Measurements from ENCODE around the gene PPP1R10.

Gene PPP1R10

GRCh38 chr6:30568245-30568644, 48.8 kb downstream of the PPP1R10 start:
- Histone ChIP-seq H3F3A (ENCODE audit: control insufficient read depth, insufficient read depth) (peaks cover 3% of the 10 kb centered on the region), H3K27ac (ENCODE audit: low read depth, low read length) (no peak overlapping the region), H4K20me1 (ENCODE audit: control insufficient read depth, insufficient read depth, low read depth, low read length) (peaks cover 14% of the 10 kb centered on the region; the same call in 1 of the 2 replicates), H3K4me1 (ENCODE audit: control insufficient read depth, low read length) (peaks cover 28% of the 10 kb centered on the region), H3K79me2 (ENCODE audit: control insufficient read depth, low read length) (peaks cover 23% of the 10 kb centered on the region), H3K9me3 (ENCODE audit: control insufficient read depth, insufficient read depth, low read length) (no peaks in the 10 kb centered on the region), H3K27me3 (ENCODE audit: control insufficient read depth, low read length) (no peaks in the 10 kb centered on the region), H3K4me2 (ENCODE audit: low read length) (no peak overlapping the region), H3K4me3 (ENCODE audit: low read length) (no peak overlapping the region), H3K36me3 (ENCODE audit: control insufficient read depth, low read length) (peaks cover 14% of the 10 kb centered on the region), H3K9me2 (replicated peaks; ENCODE audit: control insufficient read depth, low read length) (no peaks in the 10 kb centered on the region)
- TF ChIP-seq EZH2phosphoT487 (IDR thresholded peaks at IDR 0.05; ENCODE audit: borderline replicate concordance, low read length) (no peak), CTCF (IDR thresholded peaks at IDR 0.05; ENCODE audit: low read depth, low read length, poor library complexity, severe bottlenecking) (no peak)

GRCh38 chr6:30565772-30566171, 51.3 kb downstream of the PPP1R10 start:
- no peaks in the 10 kb centered on the region; the same call in 1 of the 2 replicates for H4K20me1 ChIP-seq (ENCODE audit: control insufficient read depth, insufficient read depth, low read depth, low read length)
- peaks cover 11% of the 10 kb centered on the region for H3K79me2 ChIP-seq (ENCODE audit: control insufficient read depth, low read length)
- H3K4me2 ChIP-seq (ENCODE audit: low read length) = no peak overlapping the region
- H3K4me1 ChIP-seq (ENCODE audit: control insufficient read depth, low read length) = peaks cover 13% of the 10 kb centered on the region
- H3K36me3 ChIP-seq (ENCODE audit: control insufficient read depth, low read length) = peaks cover 26% of the 10 kb centered on the region
- no peak overlapping the region for H3K4me3 ChIP-seq (ENCODE audit: low read length)
- no peak for TF ChIP-seq EZH2phosphoT487 (IDR thresholded peaks at IDR 0.05; ENCODE audit: borderline replicate concordance, low read length)
- no peak for TF ChIP-seq CTCF (IDR thresholded peaks at IDR 0.05; ENCODE audit: low read depth, low read length, poor library complexity, severe bottlenecking)
- no peak overlapping the region for H3K27ac ChIP-seq (ENCODE audit: low read depth, low read length)
- no peaks in the 10 kb centered on the region for H3K9me2 ChIP-seq (replicated peaks; ENCODE audit: control insufficient read depth, low read length)
- no peaks in the 10 kb centered on the region for H3K27me3 ChIP-seq (ENCODE audit: control insufficient read depth, low read length)
- H3F3A ChIP-seq (ENCODE audit: control insufficient read depth, insufficient read depth) = peaks cover 3% of the 10 kb centered on the region
- H3K9me3 ChIP-seq (ENCODE audit: control insufficient read depth, insufficient read depth, low read length) = no peaks in the 10 kb centered on the region

GRCh38 chr6:30564114-30564513, 52.9 kb downstream of the PPP1R10 start:
- Histone ChIP-seq H3K79me2 (ENCODE audit: control insufficient read depth, low read length) (peaks cover 22% of the 10 kb centered on the region), H3K4me3 (ENCODE audit: low read length) (no peak overlapping the region), H3F3A (ENCODE audit: control insufficient read depth, insufficient read depth) (peaks cover 6% of the 10 kb centered on the region), H4K20me1 (ENCODE audit: control insufficient read depth, insufficient read depth, low read depth, low read length) (no peaks in the 10 kb centered on the region; the same call in 1 of the 2 replicates), H3K27me3 (ENCODE audit: control insufficient read depth, low read length) (no peaks in the 10 kb centered on the region), H3K9me2 (replicated peaks; ENCODE audit: control insufficient read depth, low read length) (no peaks in the 10 kb centered on the region), H3K36me3 (ENCODE audit: control insufficient read depth, low read length) (peaks cover 36% of the 10 kb centered on the region), H3K4me2 (ENCODE audit: low read length) (no peak overlapping the region), H3K9me3 (ENCODE audit: control insufficient read depth, insufficient read depth, low read length) (no peaks in the 10 kb centered on the region), H3K4me1 (ENCODE audit: control insufficient read depth, low read length) (no peaks in the 10 kb centered on the region), H3K27ac (ENCODE audit: low read depth, low read length) (no peak overlapping the region)
- TF ChIP-seq EZH2phosphoT487 (IDR thresholded peaks at IDR 0.05; ENCODE audit: borderline replicate concordance, low read length) = no peak
- no peak for TF ChIP-seq CTCF (IDR thresholded peaks at IDR 0.05; ENCODE audit: low read depth, low read length, poor library complexity, severe bottlenecking)

Measured in DOHH2 (cell line).